ENCODE measurements around the gene CFAP298.
A peak's percentile ranks its signal among the peaks of the same experiment; 100 is the strongest.

CFAP298 gene

GRCh38 chr21:32597205-32597604, 15.0 kb downstream of the CFAP298 start:
- no peak for DNase-seq

DNA sequence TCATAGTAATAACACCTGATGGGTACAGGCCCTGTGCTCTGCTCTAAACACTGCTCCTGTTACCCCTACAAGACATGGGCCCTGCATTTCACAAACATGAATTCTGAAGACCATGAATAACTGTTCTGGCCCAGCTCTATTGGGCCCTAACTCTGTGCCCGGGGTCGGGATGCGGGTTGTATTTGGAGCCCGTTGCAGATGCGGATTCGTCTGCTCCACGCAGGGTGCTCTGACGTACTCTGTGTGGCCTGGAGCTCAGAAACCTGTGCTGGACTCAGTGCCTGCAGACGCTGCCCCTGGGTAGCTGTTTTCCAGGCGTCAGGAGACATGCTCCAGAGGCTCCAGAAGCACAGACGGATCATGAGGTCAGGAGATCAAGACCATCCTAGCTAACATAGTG, 16.7 kb downstream of the CFAP298 start:
- no peak for DNase-seq

- DNase-seq = no peak
Measured at GRCh38 chr21:32593690-32594089, 18.5 kb downstream of the CFAP298 start.

DNA sequence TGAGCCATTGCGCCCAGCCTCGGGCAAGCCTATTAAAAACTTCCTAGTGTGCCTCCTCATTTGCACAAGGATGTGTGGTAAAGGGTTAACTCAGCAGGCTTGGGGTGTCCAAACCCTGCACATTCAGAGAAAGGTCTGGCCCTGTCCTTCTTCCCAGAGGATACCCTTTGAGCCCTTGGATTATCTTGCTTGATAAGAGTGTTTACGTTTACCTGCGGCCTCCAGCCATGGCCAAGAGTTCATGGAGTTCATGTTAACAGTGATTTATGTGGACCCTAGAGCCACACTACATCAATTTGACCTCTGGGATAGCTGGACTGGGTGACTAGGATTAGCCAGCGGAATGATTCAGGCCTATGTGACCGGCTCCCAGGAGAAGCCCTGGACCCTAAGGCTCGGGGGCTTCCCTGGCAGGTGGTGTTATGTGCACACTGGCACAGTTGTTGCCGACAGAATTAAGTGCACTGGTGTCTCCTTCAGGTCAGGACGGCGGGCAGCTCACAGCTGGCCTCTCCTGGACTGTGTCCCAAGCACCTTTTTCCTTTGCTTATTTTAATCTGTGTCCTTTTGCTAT, 19.2 kb downstream of the CFAP298 start:
- DNase-seq = no peak

- DNase-seq = no peak
Measured at GRCh38 chr21:32590130-32590529, 22.0 kb downstream of the CFAP298 start.

DNA sequence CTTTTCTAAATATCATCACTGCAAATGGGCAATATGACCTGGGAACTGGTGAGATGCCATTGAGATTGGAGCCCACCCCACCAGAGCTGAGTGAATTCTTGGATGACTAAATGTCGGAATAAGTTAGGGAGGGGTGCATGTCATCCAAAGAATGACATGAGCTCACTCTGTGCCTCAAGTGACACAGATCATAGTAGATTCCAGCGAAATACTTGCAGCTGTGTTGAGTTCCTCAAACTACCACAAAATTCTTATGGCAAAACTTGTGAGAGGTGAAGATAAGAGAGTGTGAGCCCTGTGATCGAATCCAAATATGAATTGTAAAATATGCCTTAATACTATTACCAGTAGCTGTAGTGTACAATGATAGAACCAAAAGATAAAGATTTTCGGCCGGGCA, 24.5 kb downstream of the CFAP298 start:
- DNase-seq = no peak

DNA sequence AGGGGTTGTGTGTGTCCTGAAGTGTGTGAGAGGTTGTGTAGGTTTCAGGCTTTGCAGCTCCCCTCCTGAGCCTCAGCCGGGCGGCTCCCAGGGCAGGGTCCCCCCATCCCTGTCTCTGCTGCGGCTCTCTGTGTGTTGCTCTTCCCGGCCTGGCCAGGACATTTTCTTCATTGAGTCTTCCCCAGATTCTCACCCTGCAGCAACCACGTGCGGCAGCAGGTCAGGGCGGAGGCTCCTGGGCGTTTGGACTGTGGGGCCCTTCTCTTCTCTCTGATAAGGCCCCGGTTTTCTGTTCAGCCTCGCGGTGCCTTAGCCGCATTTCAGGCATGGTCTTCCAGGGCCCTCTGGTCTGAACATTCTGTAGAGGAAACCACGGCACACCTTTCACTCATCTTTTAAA, 25.1 kb downstream of the CFAP298 start:
- no peak for DNase-seq

DNA sequence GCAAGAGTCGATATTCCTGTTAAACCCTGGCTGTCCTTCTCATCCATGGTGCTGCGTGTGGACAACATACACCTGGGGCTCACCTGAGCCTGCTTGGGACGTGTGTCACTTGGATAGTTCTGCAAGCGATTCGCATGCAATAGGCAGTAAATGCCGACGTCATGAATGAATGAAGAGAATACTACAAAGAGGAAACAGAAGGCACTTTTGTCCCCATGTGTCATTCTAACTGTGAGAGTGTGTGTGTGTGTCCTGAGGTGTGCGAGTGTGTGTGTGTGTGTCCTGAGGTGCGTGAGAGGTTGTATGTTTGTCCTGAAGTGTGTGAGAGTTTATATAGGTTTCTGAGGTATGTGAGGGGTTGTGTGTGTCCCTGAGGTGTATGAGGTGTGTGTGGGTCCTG, 26.2 kb downstream of the CFAP298 start:
- no peak for DNase-seq

- DNase-seq = no peak
Measured at GRCh38 chr21:32585042-32585710, 27.0 kb downstream of the CFAP298 start, which contains the start of gene TCP10L. TCP10L (minus strand) TSS chr21:32585523; CDS start chr21:32584304, 1,219 bp downstream.

- DNase-seq = no peak
Measured at GRCh38 chr21:32584472-32584871, 27.7 kb downstream of the CFAP298 start.

- peak; percentile 8 for DNase-seq
Measured at GRCh38 chr21:32581732-32582131, 30.4 kb downstream of the CFAP298 start.

GRCh38 chr21:32580949-32581348, 31.2 kb downstream of the CFAP298 start:
- DNase-seq = no peak

- peak; percentile 61 for DNase-seq
Measured at GRCh38 chr21:32578107-32578691, 34.0 kb downstream of the CFAP298 start.

GRCh38 chr21:32576011-32576410, 36.2 kb downstream of the CFAP298 start:
- no peak for DNase-seq

DNA sequence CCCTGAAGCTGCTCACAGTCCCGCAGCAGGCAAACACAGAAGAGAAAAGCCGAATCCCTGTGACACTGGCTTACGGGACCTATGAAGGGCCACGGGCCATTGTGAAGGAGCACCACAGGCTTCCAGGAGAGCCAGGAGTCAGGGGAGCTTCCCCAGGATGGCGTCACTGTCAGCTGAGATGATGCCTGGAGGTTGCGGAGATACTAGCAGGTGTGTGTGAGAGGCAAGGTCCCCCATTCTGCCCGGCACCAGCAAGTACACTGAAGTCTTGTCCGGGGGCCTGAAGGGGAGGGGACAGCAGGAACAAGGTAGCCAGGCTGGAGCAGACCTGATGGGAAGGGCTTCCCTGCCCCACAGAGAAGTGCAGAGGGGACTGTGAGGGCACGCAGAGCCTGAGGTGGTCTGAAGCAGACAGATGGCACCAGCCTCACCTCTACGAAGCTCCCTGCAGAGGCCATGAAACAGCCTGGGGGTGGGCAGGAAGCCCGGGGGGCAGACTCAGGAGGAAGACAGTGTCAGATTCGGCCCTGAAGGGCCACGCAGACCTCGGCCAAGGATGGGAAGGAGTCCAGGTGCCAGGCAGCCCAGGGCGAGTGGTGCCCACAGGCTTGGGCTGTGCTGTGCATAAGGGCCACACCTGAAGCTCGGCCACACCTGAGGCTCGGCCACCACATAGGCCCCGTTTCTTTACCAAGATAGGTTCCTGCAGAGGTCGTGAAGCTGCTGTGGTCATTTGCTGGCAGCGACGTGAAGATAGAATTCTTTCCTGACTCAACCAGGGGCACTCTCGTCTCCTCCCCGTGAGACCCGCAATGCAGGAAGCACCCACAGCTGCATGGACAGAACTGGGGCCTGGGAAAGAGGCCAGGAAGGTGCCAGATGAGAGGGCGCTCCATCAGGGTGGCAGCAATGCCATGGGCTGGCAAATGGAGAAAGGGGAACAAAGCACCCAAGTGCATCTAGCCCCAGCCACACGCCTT, 36.9 kb downstream of the CFAP298 start:
- DNase-seq = no peak

GRCh38 chr21:32572574-32573420, 39.4 kb downstream of the CFAP298 start:
- no peak for DNase-seq

GRCh38 chr21:32570456-32570855, 41.7 kb downstream of the CFAP298 start:
- DNase-seq = no peak

DNA sequence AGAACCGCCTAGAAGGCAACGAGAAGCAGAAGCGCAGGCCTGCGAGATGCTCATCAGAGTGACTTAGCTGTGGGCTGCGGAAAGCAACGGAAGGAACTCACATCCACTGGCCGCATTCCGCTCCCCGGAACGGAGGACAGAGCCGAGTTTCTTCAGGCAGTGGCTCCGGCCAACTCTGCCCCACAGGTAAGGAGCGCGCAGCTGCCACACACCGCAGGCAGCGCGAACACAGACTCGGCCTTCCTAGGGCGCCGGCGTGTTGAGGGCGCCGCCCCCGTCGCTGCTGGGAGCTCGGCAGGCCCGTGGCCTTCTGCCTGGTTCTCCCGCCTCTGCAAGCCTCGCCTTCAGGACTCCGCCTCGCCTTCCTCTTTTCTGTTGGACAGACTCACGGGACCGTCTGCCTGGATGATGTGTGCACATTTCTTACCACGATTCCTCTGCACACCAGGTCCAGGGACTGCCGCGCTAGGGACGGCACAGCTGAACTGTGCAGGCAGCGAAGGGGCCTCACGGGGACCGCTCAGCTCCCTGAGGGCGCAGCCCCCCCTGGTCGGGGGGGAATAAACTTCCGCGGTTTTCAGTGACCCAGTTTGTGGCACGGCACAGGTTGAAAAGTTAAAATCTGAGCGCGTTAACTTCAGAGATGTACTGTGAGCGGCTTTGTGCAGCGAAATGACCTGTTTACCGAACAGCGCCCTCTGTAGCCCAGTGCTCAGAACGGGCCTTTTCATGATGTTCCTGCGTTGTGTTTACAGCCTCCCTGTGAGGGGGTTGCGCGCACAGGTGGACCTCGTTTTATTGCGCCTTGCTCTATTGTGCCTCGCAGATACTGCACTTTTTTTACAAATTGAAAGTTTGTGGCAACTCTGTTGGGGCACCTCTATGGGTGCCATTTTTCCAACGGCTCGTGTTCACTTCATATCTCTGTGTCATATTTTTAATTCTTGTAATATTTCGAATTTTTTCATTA, 42.6 kb downstream of the CFAP298 start:
- peak; percentile 86 for DNase-seq

DNA sequence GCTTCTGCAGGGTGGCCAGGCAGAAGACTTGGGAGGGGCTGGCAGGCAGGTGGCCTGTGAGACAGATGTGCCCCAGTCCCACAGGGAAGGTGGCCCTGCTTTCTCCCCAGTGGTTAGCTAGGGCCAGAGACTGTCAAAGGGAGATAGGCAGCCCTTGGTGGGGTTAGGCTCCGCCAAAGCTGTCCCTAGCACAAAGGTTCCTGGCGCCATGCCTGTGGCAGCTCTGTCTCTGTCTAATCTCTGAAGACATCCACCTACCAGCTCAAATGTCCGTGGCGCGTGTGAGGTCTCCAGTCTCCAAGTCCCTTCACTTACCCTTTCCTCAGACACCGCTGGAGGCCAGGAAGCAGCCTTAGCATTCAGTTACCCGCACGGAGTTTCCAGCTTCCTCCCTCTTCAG, 44.6 kb downstream of the CFAP298 start:
- no peak for DNase-seq

DNA sequence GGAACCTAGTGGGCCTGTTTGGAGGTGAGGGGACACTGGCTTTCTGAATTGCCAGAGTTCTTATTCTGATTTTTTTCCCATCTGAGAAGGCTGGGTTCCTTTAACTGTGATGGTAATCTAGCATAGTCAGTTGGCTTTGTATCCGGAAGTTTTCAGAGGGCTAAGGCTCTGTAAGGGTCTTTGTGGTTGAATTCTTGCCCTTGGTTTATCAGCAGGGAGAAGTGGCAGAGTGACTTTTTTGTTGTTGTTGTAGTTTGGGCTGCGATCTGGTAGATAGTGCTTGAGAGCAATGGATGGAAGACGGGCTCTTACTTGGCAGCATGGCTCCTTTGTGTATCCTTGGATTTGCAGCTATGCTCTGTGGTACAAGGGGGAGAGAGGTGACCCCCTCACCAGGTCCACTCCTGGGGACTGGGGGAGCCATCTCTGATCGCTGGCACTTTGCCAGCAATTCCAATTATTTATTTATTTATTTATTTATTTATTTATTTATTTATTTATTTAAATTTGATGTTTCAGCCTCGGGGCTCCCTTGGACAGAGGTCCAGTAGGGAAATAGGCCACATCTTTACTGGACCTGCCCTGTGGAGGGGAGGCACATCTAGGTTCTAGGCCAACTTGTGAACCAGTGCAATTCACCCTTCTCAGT, 45.3 kb downstream of the CFAP298 start:
- DNase-seq = no peak

All from activated CD8-positive, alpha-beta memory T cell treated with anti-CD3 and anti-CD28 coated beads, Interleukin-2, amount 50 U/mL, for 48 hours (primary cell).